Stimulated activated naive CD8-positive, alpha-beta T cell treated with anti-CD3 and anti-CD28 coated beads, Interleukin-15, Interleukin-2, amounts not matched to agents 100 ng/mL and 50 ng/mL, for 24 hours (primary cell): ENCODE results near the gene SSX7.
"Not testable (repeated sequence)": the region's sequence is repeated elsewhere in the genome, so short reads cannot be mapped to it uniquely, and the experiment has no call there.

ENCODE experiments used
- H3K27ac Mint-ChIP-seq: one replicate; pipeline ENCODE4 v1.8.0; 2021; ENCODE audit warnings: mild to moderate bottlenecking, mixed read lengths
- H3K27me3 Mint-ChIP-seq: one replicate; pipeline ENCODE4 v1.8.0; 2021; ENCODE audit warnings: mixed read lengths
- H3K36me3 Mint-ChIP-seq: one replicate; pipeline ENCODE4 v1.8.0; 2021; ENCODE audit warnings: low read depth, mixed read lengths
- H3K4me1 Mint-ChIP-seq: one replicate; pipeline ENCODE4 v1.8.0; 2021; ENCODE audit warnings: low read depth, mixed read lengths
- H3K4me3 Mint-ChIP-seq: one replicate; pipeline ENCODE4 v1.8.0; 2021; ENCODE audit warnings: mild to moderate bottlenecking, mixed read lengths
- H3K9me3 Mint-ChIP-seq: one replicate; pipeline ENCODE4 v1.8.0; 2021; ENCODE audit warnings: mixed read lengths

SSX7 gene

DNA sequence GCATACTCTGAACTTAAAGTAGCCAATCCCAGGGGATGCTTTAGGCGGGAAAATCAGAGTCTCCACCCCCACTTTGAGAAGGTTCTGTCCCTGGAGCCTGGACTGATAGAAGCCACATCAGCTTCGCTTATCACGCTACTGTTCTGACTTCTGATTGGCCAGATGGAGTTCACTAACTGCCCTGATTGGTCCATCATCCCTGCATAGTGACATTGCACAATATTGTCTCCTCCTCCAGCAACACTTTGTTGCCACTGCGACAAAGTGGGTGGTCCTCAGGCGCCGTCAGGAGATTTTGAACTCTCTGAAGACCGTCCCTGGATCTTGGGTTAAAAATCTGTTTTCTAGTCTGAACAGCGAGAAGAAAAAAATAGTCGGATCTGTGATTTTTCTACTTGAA is at the start of gene SSX7:
Gene SSX7 (minus strand): TSS at position 101 of the 400 bp plus-strand sequence. CDS start 1,428 bp downstream, outside the sequence.
- H3K4me1 Mint-ChIP-seq, H3K4me3 Mint-ChIP-seq: not testable (repeated sequence)

DNA sequence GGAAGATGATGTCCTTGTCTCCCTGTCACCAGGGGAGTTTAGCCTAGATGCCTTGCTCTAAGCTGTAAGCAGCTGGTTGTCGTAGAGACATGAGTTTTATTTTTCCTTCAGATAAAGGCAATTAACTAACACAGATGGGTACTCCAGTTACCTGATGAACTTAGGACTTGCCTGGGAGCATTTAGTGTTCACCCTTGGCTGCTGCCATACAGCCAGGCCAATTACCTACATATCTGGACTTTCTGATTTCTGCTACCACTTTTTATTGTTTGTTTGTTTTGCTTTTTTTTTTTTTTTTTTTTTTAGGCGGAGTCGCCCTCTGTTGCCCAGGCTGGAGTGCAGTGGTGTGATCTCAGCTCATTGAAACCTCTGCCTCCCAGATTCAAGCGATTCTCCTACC is 37.3 kb upstream of the SSX7 start:
- H3K9me3 Mint-ChIP-seq, H3K4me1 Mint-ChIP-seq, H3K27ac Mint-ChIP-seq, H3K27me3 Mint-ChIP-seq, H3K36me3 Mint-ChIP-seq, H3K4me3 Mint-ChIP-seq: not testable (repeated sequence)

More for the DNA sequence above, at the start of gene SSX7:
- H3K9me3 Mint-ChIP-seq, H3K27ac Mint-ChIP-seq, H3K27me3 Mint-ChIP-seq, H3K36me3 Mint-ChIP-seq: not testable (repeated sequence)

DNA sequence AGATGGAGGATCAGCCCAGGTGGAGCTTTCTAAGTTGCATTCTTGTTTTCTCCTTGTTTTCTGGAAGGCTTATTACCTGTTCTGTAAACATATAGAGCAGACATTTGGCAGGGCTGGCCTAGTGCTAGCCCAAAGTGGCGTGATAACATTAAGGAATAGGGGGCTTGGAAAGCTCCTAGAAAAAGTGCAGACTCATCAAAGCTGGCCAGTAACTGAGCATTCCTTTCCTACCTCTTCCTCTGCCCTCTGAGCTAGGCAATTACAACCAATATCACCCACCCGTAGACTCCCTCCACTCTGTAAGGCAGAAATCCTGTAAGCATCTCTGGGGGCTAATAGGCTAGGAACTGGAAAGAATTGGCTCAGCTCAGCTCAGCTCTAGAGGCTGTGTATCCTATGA is 7.5 kb upstream of the SSX7 start:
- not testable (repeated sequence) for H3K36me3 Mint-ChIP-seq, H3K27ac Mint-ChIP-seq, H3K4me3 Mint-ChIP-seq, H3K9me3 Mint-ChIP-seq, H3K4me1 Mint-ChIP-seq, H3K27me3 Mint-ChIP-seq

DNA sequence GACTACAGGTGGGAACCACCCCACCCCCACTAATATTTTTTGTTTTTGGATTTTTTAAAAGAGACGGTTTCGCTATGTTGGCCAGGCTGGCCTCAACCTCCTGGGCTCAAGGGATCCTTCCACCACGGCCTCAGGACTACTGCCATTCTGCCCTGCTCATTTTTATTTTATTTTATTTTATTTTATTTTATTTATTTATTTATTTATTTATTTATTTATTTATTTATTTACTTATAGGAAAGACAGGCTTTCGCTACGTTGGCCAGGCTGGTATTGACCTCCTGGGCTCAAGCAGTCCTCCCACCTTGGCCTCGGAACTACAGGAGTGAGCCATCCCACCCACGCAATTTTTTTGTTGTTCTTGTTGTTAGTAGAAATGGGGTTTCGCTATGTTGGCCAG is 775 bp upstream of the SSX7 start:
- not testable (repeated sequence) for H3K4me1 Mint-ChIP-seq, H3K27me3 Mint-ChIP-seq, H3K27ac Mint-ChIP-seq, H3K9me3 Mint-ChIP-seq, H3K36me3 Mint-ChIP-seq, H3K4me3 Mint-ChIP-seq

GRCh38 chrX:52650676-52651075 is 4.0 kb downstream of the SSX7 start:
- not testable (repeated sequence) for H3K36me3 Mint-ChIP-seq, H3K4me3 Mint-ChIP-seq, H3K27ac Mint-ChIP-seq, H3K9me3 Mint-ChIP-seq, H3K4me1 Mint-ChIP-seq, H3K27me3 Mint-ChIP-seq

- H3K27me3 Mint-ChIP-seq, H3K4me3 Mint-ChIP-seq, H3K9me3 Mint-ChIP-seq, H3K4me1 Mint-ChIP-seq, H3K36me3 Mint-ChIP-seq, H3K27ac Mint-ChIP-seq: not testable (repeated sequence)
Observed at GRCh38 chrX:52648956-52649355, 5.7 kb downstream of the SSX7 start.

DNA sequence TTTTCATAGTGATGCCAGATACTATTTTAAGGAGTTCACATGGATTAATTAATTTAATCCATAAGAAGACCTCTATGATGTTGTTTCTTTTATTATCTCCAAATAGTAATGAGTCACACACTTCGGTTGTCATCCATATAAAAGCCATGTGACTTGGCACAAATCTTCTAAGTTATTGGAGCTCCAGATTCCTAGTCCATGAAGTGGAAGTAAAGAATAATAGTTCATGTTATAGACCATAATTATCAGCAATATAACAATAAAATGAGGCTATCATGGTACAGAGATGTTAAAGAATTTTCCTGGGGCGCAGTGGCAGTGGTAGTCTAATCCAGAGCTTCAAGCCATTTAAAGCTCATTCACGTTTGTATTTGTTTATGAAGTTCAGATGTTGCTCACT is 26.2 kb downstream of the SSX7 start:
- not testable (repeated sequence) for H3K9me3 Mint-ChIP-seq, H3K4me1 Mint-ChIP-seq, H3K27me3 Mint-ChIP-seq, H3K27ac Mint-ChIP-seq, H3K4me3 Mint-ChIP-seq, H3K36me3 Mint-ChIP-seq

DNA sequence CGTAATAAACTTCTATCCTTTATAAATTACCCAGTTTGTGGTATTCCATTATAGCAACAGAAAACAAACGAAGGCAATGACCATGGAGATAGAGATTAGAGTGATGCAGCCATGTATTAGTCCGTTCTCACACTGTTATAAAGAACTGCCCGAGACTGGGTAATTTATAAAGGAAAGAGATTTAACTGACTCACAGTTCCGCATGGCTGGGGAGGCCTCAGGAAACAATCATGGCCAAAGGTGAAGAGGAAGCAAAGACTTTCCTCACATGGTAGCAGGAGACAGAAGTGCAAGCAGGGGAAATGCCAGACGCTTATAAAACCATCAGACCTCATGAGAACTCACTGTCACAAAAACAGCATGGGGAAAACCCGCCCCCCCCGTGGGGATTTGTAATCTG is 34.0 kb downstream of the SSX7 start:
- H3K27me3 Mint-ChIP-seq, H3K9me3 Mint-ChIP-seq, H3K27ac Mint-ChIP-seq, H3K4me1 Mint-ChIP-seq, H3K36me3 Mint-ChIP-seq, H3K4me3 Mint-ChIP-seq: not testable (repeated sequence)

DNA sequence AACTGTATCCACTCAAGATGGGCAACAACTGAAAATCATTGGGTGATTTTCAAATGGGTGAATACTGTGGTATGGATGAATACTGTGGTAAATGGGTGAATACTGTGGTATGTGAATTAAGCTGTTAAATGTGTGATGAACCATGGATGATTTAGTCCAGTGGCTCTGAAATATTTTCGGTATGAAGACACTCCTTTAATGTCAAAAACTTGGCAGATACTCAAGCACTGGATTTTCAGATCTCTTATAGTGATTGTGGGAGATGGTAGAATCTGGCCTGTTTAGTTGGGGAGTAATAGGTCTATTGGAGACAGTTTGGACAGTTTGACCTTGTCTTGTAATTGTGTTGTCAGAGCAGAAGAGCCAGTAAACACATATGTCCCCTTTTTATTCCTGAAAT is 45.7 kb downstream of the SSX7 start:
- Mint-ChIP-seq H3K9me3 (no peaks in the 10 kb centered on the region), H3K27ac (no peak overlapping the region), H3K27me3 (peaks cover 7% of the 10 kb centered on the region), H3K4me1 (no peaks in the 10 kb centered on the region), H3K4me3 (no peak overlapping the region), H3K36me3 (no peaks in the 10 kb centered on the region)

GRCh38 chrX:52603151-52603550 is 51.5 kb downstream of the SSX7 start:
- H3K27ac Mint-ChIP-seq, H3K9me3 Mint-ChIP-seq, H3K4me1 Mint-ChIP-seq, H3K36me3 Mint-ChIP-seq, H3K4me3 Mint-ChIP-seq, H3K27me3 Mint-ChIP-seq: not testable (repeated sequence)

DNA sequence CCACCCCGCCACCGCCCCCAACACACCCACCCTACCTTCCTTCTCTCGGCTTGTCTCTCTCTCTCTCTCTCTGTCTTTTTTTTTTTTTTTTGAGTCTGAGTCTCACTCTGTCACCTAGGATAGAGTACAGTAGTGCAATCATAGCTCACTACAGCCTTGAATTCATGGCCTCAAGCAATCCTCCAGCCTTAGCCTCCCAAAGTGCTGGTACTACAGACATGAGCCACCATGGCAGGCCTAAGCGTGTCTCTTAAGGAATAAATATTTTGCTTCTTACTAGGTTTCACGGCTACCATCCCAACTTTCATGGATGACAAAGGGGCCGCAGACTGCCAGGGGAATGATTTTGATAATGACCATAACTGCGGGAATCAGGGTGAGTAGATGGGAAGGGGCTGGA is 55.8 kb downstream of the SSX7 start:
- no peaks in the 10 kb centered on the region for H3K36me3 Mint-ChIP-seq

GRCh38 chrX:52594658-52595057 is 60.0 kb downstream of the SSX7 start:
- Mint-ChIP-seq H3K4me3 (no peak overlapping the region), H3K36me3 (no peaks in the 10 kb centered on the region), H3K9me3 (no peaks in the 10 kb centered on the region), H3K4me1 (no peaks in the 10 kb centered on the region), H3K27ac (no peak overlapping the region), H3K27me3 (peaks cover 2% of the 10 kb centered on the region)

More for the DNA sequence above, 55.8 kb downstream of the SSX7 start:
- Mint-ChIP-seq H3K27me3 (peaks cover 2% of the 10 kb centered on the region), H3K4me3 (no peak overlapping the region), H3K4me1 (no peaks in the 10 kb centered on the region), H3K9me3 (no peaks in the 10 kb centered on the region), H3K27ac (no peak overlapping the region)
